Cerebellar cortex (tissue), 1 donor: ENCODE results near the gene POTEJ.
"Not testable (repeated sequence)": the region's sequence is repeated elsewhere in the genome, so short reads cannot be mapped to it uniquely, and the experiment has no call there.

Experiments
- DNase-seq: peaks from one replicate; pipeline ENCODE4 v3.0.0-alpha.2; 2015; ENCODE audit warnings: low spot score

The POTEJ gene

GRCh38 chr2:130611140-130611539 lies at the start of gene POTEJ:
Gene POTEJ, plus strand, starts transcription at chr2:130611440. Its CDS starts 93 bp downstream, at chr2:130611533.
- not testable (repeated sequence) for DNase-seq

GRCh38 chr2:130566165-130566564 lies 45.1 kb upstream of the POTEJ start:
- DNase-seq = not testable (repeated sequence)

GRCh38 chr2:130571929-130572328 lies 39.3 kb upstream of the POTEJ start:
- not testable (repeated sequence) for DNase-seq

- DNase-seq = not testable (repeated sequence)
Observed at GRCh38 chr2:130574230-130574629, 37.0 kb upstream of the POTEJ start.

- DNase-seq = not testable (repeated sequence)
Observed at GRCh38 chr2:130576209-130576784, 34.9 kb upstream of the POTEJ start.

- DNase-seq = not testable (repeated sequence)
Observed at GRCh38 chr2:130577559-130577958, 33.7 kb upstream of the POTEJ start.

GRCh38 chr2:130579121-130579520 lies 32.1 kb upstream of the POTEJ start:
- DNase-seq = not testable (repeated sequence)

GRCh38 chr2:130581491-130581890 lies 29.7 kb upstream of the POTEJ start:
- not testable (repeated sequence) for DNase-seq

- DNase-seq = not testable (repeated sequence)
Observed at GRCh38 chr2:130582970-130583369, 28.3 kb upstream of the POTEJ start.

- DNase-seq = not testable (repeated sequence)
Observed at GRCh38 chr2:130583582-130583981, 27.7 kb upstream of the POTEJ start.

- not testable (repeated sequence) for DNase-seq
Observed at GRCh38 chr2:130584726-130585125, 26.5 kb upstream of the POTEJ start.

GRCh38 chr2:130588688-130589458 lies 22.4 kb upstream of the POTEJ start:
- DNase-seq = not testable (repeated sequence)

- DNase-seq = not testable (repeated sequence)
Observed at GRCh38 chr2:130590170-130590841, 20.9 kb upstream of the POTEJ start.

GRCh38 chr2:130590842-130591359 lies 20.3 kb upstream of the POTEJ start:
- not testable (repeated sequence) for DNase-seq

GRCh38 chr2:130592791-130593414 lies 18.3 kb upstream of the POTEJ start:
- DNase-seq = not testable (repeated sequence)

GRCh38 chr2:130594011-130594410 lies 17.2 kb upstream of the POTEJ start:
- DNase-seq = not testable (repeated sequence)

GRCh38 chr2:130596757-130597156 lies 14.5 kb upstream of the POTEJ start:
- DNase-seq = not testable (repeated sequence)

GRCh38 chr2:130597994-130598393 lies 13.2 kb upstream of the POTEJ start:
- not testable (repeated sequence) for DNase-seq

- DNase-seq = not testable (repeated sequence)
Observed at GRCh38 chr2:130598463-130598862, 12.8 kb upstream of the POTEJ start.

GRCh38 chr2:130599393-130599792 lies 11.8 kb upstream of the POTEJ start, which contains the start of gene CFC1:
Gene CFC1, minus strand, starts transcription at chr2:130599575. Its CDS starts 288 bp downstream, at chr2:130599287.
- DNase-seq = not testable (repeated sequence)

GRCh38 chr2:130599926-130600325 lies 11.3 kb upstream of the POTEJ start:
- DNase-seq = not testable (repeated sequence)
